Breast epithelium (tissue), 3 donors: Measurements from ENCODE around the gene PHF24.
"Not testable (repeated sequence)": the region's sequence is repeated elsewhere in the genome, so short reads cannot be mapped to it uniquely, and the experiment has no call there.

Experiments used
- POLR2A ChIP-seq: fragments of 450-650 bp; IDR thresholded peaks from one replicate; pipeline ENCODE4 v1.6.1; 2016; ENCODE audit warnings: antibody characterized with exemption, mild to moderate bottlenecking, moderate library complexity
- TF ChIP-seq, protein P1 (sequence below), 3 donors: fragments of 450-650 bp; IDR thresholded peaks; one replicate each; pipeline ENCODE4 v1.5.1; 2016 to 2017; ENCODE audit warnings: antibody characterized with exemption in 3 of 3, mild to moderate bottlenecking in 3 of 3, moderate library complexity in 3 of 3

- TF ChIP-seq, protein P1, sequence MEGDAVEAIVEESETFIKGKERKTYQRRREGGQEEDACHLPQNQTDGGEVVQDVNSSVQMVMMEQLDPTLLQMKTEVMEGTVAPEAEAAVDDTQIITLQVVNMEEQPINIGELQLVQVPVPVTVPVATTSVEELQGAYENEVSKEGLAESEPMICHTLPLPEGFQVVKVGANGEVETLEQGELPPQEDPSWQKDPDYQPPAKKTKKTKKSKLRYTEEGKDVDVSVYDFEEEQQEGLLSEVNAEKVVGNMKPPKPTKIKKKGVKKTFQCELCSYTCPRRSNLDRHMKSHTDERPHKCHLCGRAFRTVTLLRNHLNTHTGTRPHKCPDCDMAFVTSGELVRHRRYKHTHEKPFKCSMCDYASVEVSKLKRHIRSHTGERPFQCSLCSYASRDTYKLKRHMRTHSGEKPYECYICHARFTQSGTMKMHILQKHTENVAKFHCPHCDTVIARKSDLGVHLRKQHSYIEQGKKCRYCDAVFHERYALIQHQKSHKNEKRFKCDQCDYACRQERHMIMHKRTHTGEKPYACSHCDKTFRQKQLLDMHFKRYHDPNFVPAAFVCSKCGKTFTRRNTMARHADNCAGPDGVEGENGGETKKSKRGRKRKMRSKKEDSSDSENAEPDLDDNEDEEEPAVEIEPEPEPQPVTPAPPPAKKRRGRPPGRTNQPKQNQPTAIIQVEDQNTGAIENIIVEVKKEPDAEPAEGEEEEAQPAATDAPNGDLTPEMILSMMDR (IDR thresholded peaks at IDR 0.05), result not testable (repeated sequence)
- not testable (repeated sequence) for TF ChIP-seq POLR2A
These were observed 18.1 kb upstream of the PHF24 start for GRCh38 chr9:34939989-34940388.
